ENCODE data around the gene RAPGEF2.

Gene RAPGEF2

DNA sequence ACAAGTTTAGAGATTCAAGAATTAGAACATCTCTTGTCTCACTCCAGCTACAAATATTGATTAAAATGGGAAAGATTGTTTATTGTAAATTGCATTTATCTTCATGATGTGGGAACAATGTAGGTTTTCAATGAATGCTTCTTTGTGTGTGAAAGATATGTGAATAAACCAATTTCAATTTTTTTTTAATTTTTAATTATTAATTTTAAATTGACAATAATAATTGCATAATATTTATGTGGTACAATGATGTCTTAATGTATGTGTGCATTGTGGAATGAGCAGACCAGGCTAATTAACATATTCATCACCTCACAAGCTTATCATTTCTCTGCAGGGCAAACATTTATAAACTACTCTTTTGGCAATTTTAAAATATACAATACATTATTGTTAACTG, 281.1 kb downstream of the RAPGEF2 start:
- ATAC-seq, result no peak
- TF ChIP-seq BACH2 (CRISPR knock-in tag; IDR thresholded peaks at IDR 0.05; ENCODE audit: borderline replicate concordance), result no peak
- TF ChIP-seq ZC3H10 (CRISPR knock-in tag; IDR thresholded peaks at IDR 0.05), result no peak
- no peak for TF ChIP-seq RARB (CRISPR knock-in tag; IDR thresholded peaks at IDR 0.05)
- no peak for TF ChIP-seq TOX (CRISPR knock-in tag; IDR thresholded peaks at IDR 0.05; ENCODE audit: borderline replicate concordance)
- TF ChIP-seq ESRRG (CRISPR knock-in tag; IDR thresholded peaks at IDR 0.05), result no peak
- TF ChIP-seq SNAI2 (CRISPR knock-in tag; IDR thresholded peaks at IDR 0.05), result no peak
- TF ChIP-seq, protein P1, sequence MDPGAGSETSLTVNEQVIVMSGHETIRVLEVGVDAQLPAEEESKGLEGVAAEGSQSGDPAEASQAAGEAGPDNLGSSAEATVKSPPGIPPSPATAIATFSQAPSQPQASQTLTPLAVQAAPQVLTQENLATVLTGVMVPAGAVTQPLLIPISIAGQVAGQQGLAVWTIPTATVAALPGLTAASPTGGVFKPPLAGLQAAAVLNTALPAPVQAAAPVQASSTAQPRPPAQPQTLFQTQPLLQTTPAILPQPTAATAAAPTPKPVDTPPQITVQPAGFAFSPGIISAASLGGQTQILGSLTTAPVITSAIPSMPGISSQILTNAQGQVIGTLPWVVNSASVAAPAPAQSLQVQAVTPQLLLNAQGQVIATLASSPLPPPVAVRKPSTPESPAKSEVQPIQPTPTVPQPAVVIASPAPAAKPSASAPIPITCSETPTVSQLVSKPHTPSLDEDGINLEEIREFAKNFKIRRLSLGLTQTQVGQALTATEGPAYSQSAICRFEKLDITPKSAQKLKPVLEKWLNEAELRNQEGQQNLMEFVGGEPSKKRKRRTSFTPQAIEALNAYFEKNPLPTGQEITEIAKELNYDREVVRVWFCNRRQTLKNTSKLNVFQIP (CRISPR knock-in tag; IDR thresholded peaks at IDR 0.05; ENCODE audit: borderline replicate concordance, low read depth), result no peak
- TF ChIP-seq PPARA (CRISPR knock-in tag; IDR thresholded peaks at IDR 0.05; ENCODE audit: borderline replicate concordance), result no peak
- TF ChIP-seq ARNTL (CRISPR knock-in tag; IDR thresholded peaks at IDR 0.05; ENCODE audit: borderline replicate concordance, low read depth), result no peak
- no peak for TF ChIP-seq ZFP3 (CRISPR knock-in tag; IDR thresholded peaks at IDR 0.05)
- TF ChIP-seq, protein P2, sequence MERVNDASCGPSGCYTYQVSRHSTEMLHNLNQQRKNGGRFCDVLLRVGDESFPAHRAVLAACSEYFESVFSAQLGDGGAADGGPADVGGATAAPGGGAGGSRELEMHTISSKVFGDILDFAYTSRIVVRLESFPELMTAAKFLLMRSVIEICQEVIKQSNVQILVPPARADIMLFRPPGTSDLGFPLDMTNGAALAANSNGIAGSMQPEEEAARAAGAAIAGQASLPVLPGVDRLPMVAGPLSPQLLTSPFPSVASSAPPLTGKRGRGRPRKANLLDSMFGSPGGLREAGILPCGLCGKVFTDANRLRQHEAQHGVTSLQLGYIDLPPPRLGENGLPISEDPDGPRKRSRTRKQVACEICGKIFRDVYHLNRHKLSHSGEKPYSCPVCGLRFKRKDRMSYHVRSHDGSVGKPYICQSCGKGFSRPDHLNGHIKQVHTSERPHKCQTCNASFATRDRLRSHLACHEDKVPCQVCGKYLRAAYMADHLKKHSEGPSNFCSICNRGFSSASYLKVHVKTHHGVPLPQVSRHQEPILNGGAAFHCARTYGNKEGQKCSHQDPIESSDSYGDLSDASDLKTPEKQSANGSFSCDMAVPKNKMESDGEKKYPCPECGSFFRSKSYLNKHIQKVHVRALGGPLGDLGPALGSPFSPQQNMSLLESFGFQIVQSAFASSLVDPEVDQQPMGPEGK (CRISPR knock-in tag; IDR thresholded peaks at IDR 0.05; ENCODE audit: borderline replicate concordance), result no peak
- no peak for TF ChIP-seq TCF4 (CRISPR knock-in tag; IDR thresholded peaks at IDR 0.05; ENCODE audit: borderline replicate concordance)
- TF ChIP-seq ZNF70 (CRISPR knock-in tag; IDR thresholded peaks at IDR 0.05), result no peak
- TF ChIP-seq ZNF565 (CRISPR knock-in tag; conservative IDR thresholded peaks at IDR 0.05; ENCODE audit: low read depth), result no peak
- TF ChIP-seq CSDC2 (CRISPR knock-in tag; IDR thresholded peaks at IDR 0.05), result no peak
- TF ChIP-seq GLIS3 (CRISPR knock-in tag; IDR thresholded peaks at IDR 0.05), result no peak
- TF ChIP-seq, protein P3, sequence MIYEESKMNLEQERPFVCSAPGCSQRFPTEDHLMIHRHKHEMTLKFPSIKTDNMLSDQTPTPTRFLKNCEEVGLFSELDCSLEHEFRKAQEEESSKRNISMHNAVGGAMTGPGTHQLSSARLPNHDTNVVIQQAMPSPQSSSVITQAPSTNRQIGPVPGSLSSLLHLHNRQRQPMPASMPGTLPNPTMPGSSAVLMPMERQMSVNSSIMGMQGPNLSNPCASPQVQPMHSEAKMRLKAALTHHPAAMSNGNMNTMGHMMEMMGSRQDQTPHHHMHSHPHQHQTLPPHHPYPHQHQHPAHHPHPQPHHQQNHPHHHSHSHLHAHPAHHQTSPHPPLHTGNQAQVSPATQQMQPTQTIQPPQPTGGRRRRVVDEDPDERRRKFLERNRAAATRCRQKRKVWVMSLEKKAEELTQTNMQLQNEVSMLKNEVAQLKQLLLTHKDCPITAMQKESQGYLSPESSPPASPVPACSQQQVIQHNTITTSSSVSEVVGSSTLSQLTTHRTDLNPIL (CRISPR knock-in tag; IDR thresholded peaks at IDR 0.05; ENCODE audit: low read depth), result no peak
- TF ChIP-seq ISL1 (CRISPR knock-in tag; IDR thresholded peaks at IDR 0.05), result no peak
- TF ChIP-seq ZFP30 (CRISPR knock-in tag; IDR thresholded peaks at IDR 0.05), result no peak
- TF ChIP-seq, protein P4, sequence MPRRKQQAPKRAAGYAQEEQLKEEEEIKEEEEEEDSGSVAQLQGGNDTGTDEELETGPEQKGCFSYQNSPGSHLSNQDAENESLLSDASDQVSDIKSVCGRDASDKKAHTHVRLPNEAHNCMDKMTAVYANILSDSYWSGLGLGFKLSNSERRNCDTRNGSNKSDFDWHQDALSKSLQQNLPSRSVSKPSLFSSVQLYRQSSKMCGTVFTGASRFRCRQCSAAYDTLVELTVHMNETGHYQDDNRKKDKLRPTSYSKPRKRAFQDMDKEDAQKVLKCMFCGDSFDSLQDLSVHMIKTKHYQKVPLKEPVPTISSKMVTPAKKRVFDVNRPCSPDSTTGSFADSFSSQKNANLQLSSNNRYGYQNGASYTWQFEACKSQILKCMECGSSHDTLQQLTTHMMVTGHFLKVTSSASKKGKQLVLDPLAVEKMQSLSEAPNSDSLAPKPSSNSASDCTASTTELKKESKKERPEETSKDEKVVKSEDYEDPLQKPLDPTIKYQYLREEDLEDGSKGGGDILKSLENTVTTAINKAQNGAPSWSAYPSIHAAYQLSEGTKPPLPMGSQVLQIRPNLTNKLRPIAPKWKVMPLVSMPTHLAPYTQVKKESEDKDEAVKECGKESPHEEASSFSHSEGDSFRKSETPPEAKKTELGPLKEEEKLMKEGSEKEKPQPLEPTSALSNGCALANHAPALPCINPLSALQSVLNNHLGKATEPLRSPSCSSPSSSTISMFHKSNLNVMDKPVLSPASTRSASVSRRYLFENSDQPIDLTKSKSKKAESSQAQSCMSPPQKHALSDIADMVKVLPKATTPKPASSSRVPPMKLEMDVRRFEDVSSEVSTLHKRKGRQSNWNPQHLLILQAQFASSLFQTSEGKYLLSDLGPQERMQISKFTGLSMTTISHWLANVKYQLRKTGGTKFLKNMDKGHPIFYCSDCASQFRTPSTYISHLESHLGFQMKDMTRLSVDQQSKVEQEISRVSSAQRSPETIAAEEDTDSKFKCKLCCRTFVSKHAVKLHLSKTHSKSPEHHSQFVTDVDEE (CRISPR knock-in tag; IDR thresholded peaks at IDR 0.05), result no peak

DNA sequence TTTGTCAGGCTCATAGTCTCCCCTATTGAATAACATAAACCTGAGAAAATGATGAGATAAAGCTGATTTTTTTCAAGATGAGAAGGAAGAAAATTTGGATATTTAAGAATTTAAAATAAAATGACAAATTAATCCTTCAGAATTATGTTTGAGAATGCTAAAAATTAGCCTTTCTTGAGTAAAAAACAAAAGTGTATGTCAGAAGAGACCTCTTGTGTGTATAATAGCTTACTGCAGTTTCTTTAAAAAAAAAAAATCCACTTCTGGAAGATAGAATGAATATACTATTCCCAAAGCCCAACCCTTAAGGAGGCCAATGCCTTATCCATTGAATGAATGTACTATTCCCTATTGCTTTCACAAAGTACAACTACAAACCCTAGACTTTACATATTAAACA, 281.8 kb downstream of the RAPGEF2 start:
- TF ChIP-seq PPARA (CRISPR knock-in tag; IDR thresholded peaks at IDR 0.05; ENCODE audit: borderline replicate concordance), result no peak
- TF ChIP-seq, protein P2 (CRISPR knock-in tag; IDR thresholded peaks at IDR 0.05; ENCODE audit: borderline replicate concordance), result no peak
- TF ChIP-seq, protein P4 (CRISPR knock-in tag; IDR thresholded peaks at IDR 0.05), result no peak
- TF ChIP-seq ZFP30 (CRISPR knock-in tag; IDR thresholded peaks at IDR 0.05), result no peak
- no peak for TF ChIP-seq ZNF8 (CRISPR knock-in tag; IDR thresholded peaks at IDR 0.05)
- TF ChIP-seq, protein P1 (CRISPR knock-in tag; IDR thresholded peaks at IDR 0.05; ENCODE audit: borderline replicate concordance, low read depth), result no peak
- no peak for TF ChIP-seq BACH2 (CRISPR knock-in tag; IDR thresholded peaks at IDR 0.05; ENCODE audit: borderline replicate concordance)
- no peak for TF ChIP-seq SNAI2 (CRISPR knock-in tag; IDR thresholded peaks at IDR 0.05)
- TF ChIP-seq ZC3H10 (CRISPR knock-in tag; IDR thresholded peaks at IDR 0.05), result no peak
- TF ChIP-seq, protein P5, sequence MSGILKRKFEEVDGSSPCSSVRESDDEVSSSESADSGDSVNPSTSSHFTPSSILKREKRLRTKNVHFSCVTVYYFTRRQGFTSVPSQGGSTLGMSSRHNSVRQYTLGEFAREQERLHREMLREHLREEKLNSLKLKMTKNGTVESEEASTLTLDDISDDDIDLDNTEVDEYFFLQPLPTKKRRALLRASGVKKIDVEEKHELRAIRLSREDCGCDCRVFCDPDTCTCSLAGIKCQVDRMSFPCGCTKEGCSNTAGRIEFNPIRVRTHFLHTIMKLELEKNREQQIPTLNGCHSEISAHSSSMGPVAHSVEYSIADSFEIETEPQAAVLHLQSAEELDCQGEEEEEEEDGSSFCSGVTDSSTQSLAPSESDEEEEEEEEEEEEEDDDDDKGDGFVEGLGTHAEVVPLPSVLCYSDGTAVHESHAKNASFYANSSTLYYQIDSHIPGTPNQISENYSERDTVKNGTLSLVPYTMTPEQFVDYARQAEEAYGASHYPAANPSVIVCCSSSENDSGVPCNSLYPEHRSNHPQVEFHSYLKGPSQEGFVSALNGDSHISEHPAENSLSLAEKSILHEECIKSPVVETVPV (CRISPR knock-in tag; IDR thresholded peaks at IDR 0.05), result no peak
- no peak for TF ChIP-seq ZNF565 (CRISPR knock-in tag; conservative IDR thresholded peaks at IDR 0.05; ENCODE audit: low read depth)
- ATAC-seq, result peak; percentile 46; the same call in 1 of the 3 replicates
